WTC11 (cell line): ENCODE results near the gene LGALS1.
"Not testable (repeated sequence)": the region's sequence is repeated elsewhere in the genome, so short reads cannot be mapped to it uniquely, and the experiment has no call there.

Experiments
- CTCF ChIP-seq: fragments of 200-600 bp; IDR thresholded peaks from 2 replicates; pipeline ENCODE4 v1.8.0; 2022; ENCODE audit warnings: antibody characterized with exemption
- FOXP4 ChIP-seq: sonication (generic); formaldehyde crosslinking; IDR thresholded peaks from 2 replicates; pipeline ENCODE4 v1.8.0; 2022; ENCODE audit warnings: mild to moderate bottlenecking, missing genetic modification reagents
- SP1 ChIP-seq: sonication (generic); formaldehyde crosslinking; conservative IDR thresholded peaks from 2 replicates; pipeline ENCODE4 v1.8.1; 2022; ENCODE audit warnings: missing genetic modification reagents
- TCF7 ChIP-seq: sonication (generic); formaldehyde crosslinking; IDR thresholded peaks from 2 replicates; pipeline ENCODE4 v1.8.0; 2022; ENCODE audit warnings: mild to moderate bottlenecking, low read depth, missing genetic modification reagents, moderate library complexity

- TF ChIP-seq SP1 (CRISPR knock-in tag); FOXP4 (CRISPR knock-in tag); CTCF; TCF7 (CRISPR knock-in tag): not testable (repeated sequence)
Observed at GRCh38 chr22:37717746-37718305, 42.4 kb downstream of the LGALS1 start.
